GM12874 (cell line): ENCODE results near the gene RAMP1.

Source experiments
- CTCF ChIP-seq: IDR thresholded peaks from 2 replicates; pipeline ENCODE4 v1.5.1; 2011; ENCODE audit warnings: low read depth, mild to moderate bottlenecking, control low read depth, low read length, moderate library complexity; ENCODE audit not compliant: insufficient read depth

The RAMP1 gene

GRCh38 chr2:237940828-237941227 is 81.4 kb downstream of the RAMP1 start:
- no peak for TF ChIP-seq CTCF

- TF ChIP-seq CTCF = no peak
These were observed 81.8 kb downstream of the RAMP1 start for GRCh38 chr2:237941239-237941638.

- no peak for TF ChIP-seq CTCF
These were observed 83.1 kb downstream of the RAMP1 start for GRCh38 chr2:237942513-237942899.

GRCh38 chr2:237943395-237944094 is 84.1 kb downstream of the RAMP1 start:
- TF ChIP-seq CTCF = no peak

- TF ChIP-seq CTCF = no peak
These were observed 84.9 kb downstream of the RAMP1 start for GRCh38 chr2:237944302-237944701.

- no peak for TF ChIP-seq CTCF
These were observed 87.0 kb downstream of the RAMP1 start for GRCh38 chr2:237946423-237946822.

GRCh38 chr2:237951878-237952277 is 92.5 kb downstream of the RAMP1 start:
- TF ChIP-seq CTCF = no peak
